ENCODE measurements around the gene TRIP10. TPM values are rescaled to one million over a fixed set of nuclear protein-coding genes. Genes with fewer than 3 reads are reported as not detected.
A peak's percentile ranks its signal among the peaks of the same experiment; 100 is the strongest.

TRIP10 gene
- total and polyA plus RNA-seq, 2 of the 13 experiments (the other 11 are each of a cell fraction or from before 2014, with no cell fraction given) = 32.5 to 33.2 TPM

- 91% methylated on average over 12 of the region's 29 CpGs for WGBS (ENCODE audit: low lambda C conversion rate)
- no TSS peak for BruUV-seq (replicated peaks)
- peak overlapping the region; percentile 57 for H3K4me2 ChIP-seq (ENCODE audit: low read depth, low read length)
- POLR2A ChIA-PET = interaction anchor here (1.4 kb wide), 1 partner anchor 13 kb away, joined by 12 read pairs; the partner anchor contains the start of gene C3
- peak overlapping the region in 1 of 3 experiments; percentile 50; a peak in 1 of 6 replicates for H3K4me3 ChIP-seq (replicated peaks in 1 of 3; ENCODE audit: insufficient read depth in 1 of 3, low read depth in 2 of 3, low read length in 3 of 3)
- H3K79me2 ChIP-seq (ENCODE audit: insufficient read depth, low read length) = peaks cover 14% of the 10 kb centered on the region
- ATAC-seq (no peak), FAIRE-seq (no peak), DNase-seq (ENCODE audit: low spot score) (no peak)
- H3K27me3 ChIP-seq (ENCODE audit: control insufficient read depth in 1 of 2, insufficient read depth in 2 of 2, low read length in 2 of 2) = no peaks in the 10 kb centered on the region
- H3K9me3 ChIP-seq (ENCODE audit: low read length) = no peaks in the 10 kb centered on the region
- CTCF ChIA-PET (ENCODE audit: low intra/inter-chr PET ratio, low total read pairs) = no interaction called here
- H3K27ac ChIP-seq (ENCODE audit: extremely low read length, insufficient read depth, low read length) = peak overlapping the region; percentile 40
- peaks cover 55% of the 10 kb centered on the region for H3K4me1 ChIP-seq (ENCODE audit: insufficient read depth, low read length)
- in situ Hi-C loops (cut with HindIII; ENCODE audit: extremely low pct_ligation_motif_present, low pct_unique_long_range_greater_than_20kb) = no loop called here
- H2AFZ ChIP-seq (ENCODE audit: low read length) = no peak overlapping the region
- intact Hi-C loops (cut with micrococcal nuclease; ENCODE audit: unreplicated experiment) = loop anchor here (10.0 kb wide), 1 partner anchor 1141 kb away; the partner anchor contains the start of gene PRR36
- H3K36me3 ChIP-seq (replicated peaks in 1 of 2; ENCODE audit: control insufficient read depth in 1 of 2, insufficient read depth in 2 of 2, low read length in 2 of 2) = peaks cover 0 to 2% of the 10 kb centered on the region in 2 experiments; a peak in 2 of 5 replicates
- no peaks in the 10 kb centered on the region for H4K20me1 ChIP-seq (ENCODE audit: insufficient read depth, low read length)
- no peak overlapping the region for H3K9ac ChIP-seq (ENCODE audit: insufficient read depth, low read depth, low read length)
- no peak for TF ChIP-seq CBX5 (CRISPR knock-in tag; IDR thresholded peaks at IDR 0.05; ENCODE audit: borderline replicate concordance)
- no peak for TF ChIP-seq ZNF609 (CRISPR knock-in tag; IDR thresholded peaks at IDR 0.05; ENCODE audit: borderline replicate concordance)
- peak; percentile 96 for TF ChIP-seq ZNF629 (CRISPR knock-in tag; conservative IDR thresholded peaks at IDR 0.05)
- TF ChIP-seq ZNF280D (CRISPR knock-in tag; IDR thresholded peaks at IDR 0.05) = no peak
- no peak for TF ChIP-seq TCF7L2 (IDR thresholded peaks at IDR 0.05; ENCODE audit: low read depth, low read length)
- TF ChIP-seq ZBTB33 (CRISPR knock-in tag; IDR thresholded peaks at IDR 0.05) = peak; percentile 91
- no peak for TF ChIP-seq ZNF687 (CRISPR knock-in tag; IDR thresholded peaks at IDR 0.05)
- no peak for TF ChIP-seq TEAD2 (CRISPR knock-in tag; IDR thresholded peaks at IDR 0.05)
Measured at GRCh38 chr19:6733338-6734095, 6.0 kb upstream of the TRIP10 start.

All from HepG2 (cell line).